GM10266 (cell line): ENCODE measurements around the gene OSBPL8.
"Not testable (repeated sequence)": the region's sequence is repeated elsewhere in the genome, so short reads cannot be mapped to it uniquely, and the experiment has no call there.

Experiments used
- DNase-seq: peaks from one replicate; pipeline ENCODE4 v3.0.0; 2012; ENCODE audit errors: extremely low spot score
- CTCF ChIP-seq: IDR thresholded peaks from 2 replicates; pipeline ENCODE4 v1.5.1; 2012; ENCODE audit warnings: mild to moderate bottlenecking, low read depth; ENCODE audit not compliant: control insufficient read depth, insufficient read depth; ENCODE audit errors: missing control alignments

OSBPL8 gene

DNA sequence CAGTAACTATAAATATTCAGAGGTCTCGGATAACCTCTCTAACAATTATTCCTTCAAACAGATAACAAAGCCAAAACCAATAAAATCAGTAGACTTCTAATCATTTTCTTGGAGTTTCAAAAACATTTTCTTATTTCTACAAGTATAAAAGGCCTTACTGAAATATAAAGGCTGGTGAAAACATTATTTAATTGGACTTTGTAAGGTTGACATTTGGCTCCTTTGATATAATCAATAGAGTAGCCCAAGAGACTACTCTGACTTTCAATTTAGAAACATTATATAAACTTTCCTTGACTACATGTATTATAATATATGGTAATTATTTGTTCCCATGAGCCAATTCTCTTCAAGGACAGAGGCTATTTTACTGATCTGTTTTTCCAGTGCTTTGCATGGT lies 68.3 kb downstream of the OSBPL8 start:
- no peak for DNase-seq
- no peak for TF ChIP-seq CTCF

GRCh38 chr12:76490763-76491162 lies 68.8 kb downstream of the OSBPL8 start:
- no peak for TF ChIP-seq CTCF

GRCh38 chr12:76489737-76490136 lies 69.8 kb downstream of the OSBPL8 start:
- DNase-seq = no peak
- TF ChIP-seq CTCF = no peak

More at GRCh38 chr12:76490763-76491162, 68.8 kb downstream of the OSBPL8 start:
- DNase-seq = no peak

GRCh38 chr12:76486011-76486410 lies 73.6 kb downstream of the OSBPL8 start:
- no peak for DNase-seq
- no peak for TF ChIP-seq CTCF

GRCh38 chr12:76480796-76481195 lies 78.8 kb downstream of the OSBPL8 start:
- DNase-seq = no peak
- TF ChIP-seq CTCF = no peak

GRCh38 chr12:76478045-76478444 lies 81.5 kb downstream of the OSBPL8 start:
- no peak for TF ChIP-seq CTCF
- DNase-seq = no peak

DNA sequence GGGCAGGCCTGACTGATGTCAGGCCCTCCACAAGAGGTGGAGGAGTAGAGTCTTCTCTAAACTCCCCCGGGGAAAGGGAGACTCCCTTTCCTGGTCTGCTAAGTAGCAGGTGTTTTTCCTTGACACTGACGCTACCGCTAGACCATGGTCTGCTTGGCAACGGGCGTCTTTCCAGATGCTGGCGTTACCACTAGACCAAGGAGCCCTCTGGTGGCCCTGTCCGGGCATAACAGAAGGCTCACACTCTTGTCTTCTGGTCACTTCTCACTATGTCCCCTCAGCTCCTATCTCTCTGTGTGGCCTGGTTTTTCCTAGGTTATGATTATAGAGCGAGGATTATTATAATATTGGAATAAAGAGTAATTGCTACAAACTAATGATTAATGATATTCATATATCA lies 86.7 kb downstream of the OSBPL8 start:
- DNase-seq = not testable (repeated sequence)

- no peak for TF ChIP-seq CTCF
These were observed 88.0 kb downstream of the OSBPL8 start for GRCh38 chr12:76471579-76471978.

More at GRCh38 chr12:76471579-76471978, 88.0 kb downstream of the OSBPL8 start:
- DNase-seq = no peak
